ENCODE results near the gene TACC2.

Gene TACC2

DNA sequence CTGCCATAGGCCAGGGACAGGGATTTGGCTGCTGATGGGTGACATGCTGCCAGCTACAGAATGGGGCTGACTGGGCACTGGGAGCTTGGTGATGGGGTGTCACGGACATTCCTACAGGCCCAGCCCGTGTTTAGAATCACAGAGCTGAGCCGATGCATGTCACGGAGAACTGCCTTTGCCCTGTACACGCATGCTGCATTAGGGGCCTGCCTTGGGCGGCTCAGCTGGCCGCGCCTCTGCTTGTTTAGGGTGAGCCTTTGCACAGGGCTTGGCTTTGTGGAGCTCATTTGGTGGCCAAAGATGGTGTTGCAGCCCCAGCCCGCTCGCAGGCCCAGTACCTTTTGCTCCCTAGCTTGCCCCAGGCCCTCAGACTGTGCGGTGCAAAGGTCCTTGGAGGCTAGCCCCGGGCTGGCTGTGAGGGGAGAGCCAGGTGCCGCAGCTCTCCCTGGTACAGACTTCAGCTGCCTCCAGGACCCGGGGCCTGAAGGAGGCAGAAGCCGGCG is 173.8 kb downstream of the TACC2 start:
- DNase-seq (ENCODE audit: extremely low read depth, low read depth) = no peak

GRCh38 chr10:122163174-122164022 is 174.4 kb downstream of the TACC2 start:
- TF ChIP-seq CTCF (IDR thresholded peaks at IDR 0.05; ENCODE audit: low read depth, low read length) = no peak
- DNase-seq (ENCODE audit: extremely low read depth, low read depth) = no peak

More for the DNA sequence above, 173.8 kb downstream of the TACC2 start:
- TF ChIP-seq CTCF (IDR thresholded peaks at IDR 0.05; ENCODE audit: low read depth, low read length) = no peak

- TF ChIP-seq CTCF (IDR thresholded peaks at IDR 0.05; ENCODE audit: low read depth, low read length) = no peak
- no peak for DNase-seq (ENCODE audit: extremely low read depth, low read depth)
Measured at GRCh38 chr10:122164023-122164601, 175.1 kb downstream of the TACC2 start.

DNA sequence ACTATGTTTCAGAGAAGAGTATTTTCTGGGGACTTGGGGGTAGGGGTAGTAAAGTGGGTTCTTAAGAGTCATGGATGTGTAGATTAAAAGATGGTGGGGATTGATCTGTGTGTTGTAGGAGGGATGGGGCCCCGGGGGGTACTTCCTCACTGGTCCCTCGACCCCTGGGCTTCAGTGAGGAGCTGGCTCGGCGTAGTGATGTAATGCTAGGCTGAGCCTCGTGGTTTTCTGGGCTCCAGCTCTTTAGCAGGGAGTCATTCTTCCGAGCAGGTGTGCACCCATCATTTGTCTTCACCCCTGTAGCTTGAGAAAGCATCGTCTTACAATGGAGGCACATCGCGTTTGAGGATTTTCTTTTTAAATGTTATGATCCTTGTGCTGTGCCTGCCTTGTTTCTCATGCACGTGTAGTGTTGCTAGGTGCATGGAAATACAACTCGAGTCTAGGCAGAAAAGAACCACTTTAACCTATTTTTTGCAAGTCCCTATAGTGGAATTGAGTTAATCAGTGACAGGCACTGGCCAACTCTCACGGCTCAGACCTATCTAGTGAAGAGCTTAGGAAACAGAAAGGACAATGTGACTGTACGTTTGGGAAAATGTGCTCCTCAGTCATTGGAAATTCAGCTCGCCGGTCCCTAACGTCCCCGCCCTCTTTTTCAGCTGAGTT is 176.0 kb downstream of the TACC2 start:
- no peak for DNase-seq (ENCODE audit: extremely low read depth, low read depth)
- TF ChIP-seq CTCF (IDR thresholded peaks at IDR 0.05; ENCODE audit: low read depth, low read length) = no peak

DNA sequence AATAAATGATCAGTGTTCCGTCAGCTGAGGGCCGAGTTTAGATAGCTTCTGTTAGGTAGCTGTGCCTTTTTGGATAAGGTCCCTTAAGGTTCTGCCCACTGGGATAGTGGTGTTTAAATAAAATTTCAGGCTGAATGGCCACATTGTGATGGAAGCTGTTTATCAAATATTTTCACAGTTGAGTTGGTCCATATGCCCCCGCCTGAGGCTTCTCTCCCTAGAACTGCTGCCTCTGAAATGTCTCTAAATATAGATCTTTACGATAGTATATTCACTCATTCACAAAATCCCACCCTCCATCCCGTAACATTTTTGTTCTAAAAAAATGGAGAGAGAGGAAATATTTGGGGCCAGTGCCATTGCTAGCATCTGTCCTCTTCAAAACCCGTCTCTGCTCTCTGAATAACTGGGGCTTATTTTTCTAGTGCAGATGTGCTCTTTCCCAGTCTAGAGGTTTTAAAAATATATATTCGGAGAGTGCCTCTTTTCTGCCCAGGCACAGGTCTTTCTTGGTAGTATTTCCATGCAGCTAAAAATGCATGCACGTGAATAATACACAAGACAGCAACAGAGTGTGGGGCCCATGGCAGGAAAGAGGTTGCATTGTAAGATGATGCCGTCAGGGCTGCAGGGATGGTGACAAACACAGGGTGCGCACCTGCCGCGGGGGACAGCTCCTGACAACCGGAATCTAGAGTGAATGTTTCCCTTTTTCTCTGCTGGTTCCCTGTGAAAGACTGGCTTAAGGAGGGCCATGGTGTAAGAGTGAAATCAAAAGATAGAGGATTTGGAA is 176.7 kb downstream of the TACC2 start:
- DNase-seq (ENCODE audit: extremely low read depth, low read depth) = no peak
- TF ChIP-seq CTCF (IDR thresholded peaks at IDR 0.05; ENCODE audit: low read depth, low read length) = no peak

DNA sequence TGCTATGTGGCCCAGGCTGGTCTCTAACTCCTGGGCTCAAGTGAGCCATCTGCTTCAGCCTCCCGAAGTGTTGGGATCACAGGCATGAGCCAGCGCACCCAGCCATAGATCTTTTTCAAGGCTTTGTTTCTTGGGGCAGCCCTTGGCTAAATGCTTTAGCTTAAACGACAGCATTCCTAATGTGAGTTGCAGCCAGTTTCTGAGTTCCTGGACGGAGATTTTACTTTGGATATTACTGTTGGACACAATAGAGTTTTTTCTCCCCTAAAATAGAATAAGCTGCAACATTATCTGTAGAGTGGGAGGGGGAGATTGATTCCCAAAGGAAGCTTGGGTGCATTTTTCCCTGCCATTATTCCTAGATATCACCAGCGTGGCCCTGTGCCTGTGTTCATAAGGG is 179.1 kb downstream of the TACC2 start:
- TF ChIP-seq CTCF (IDR thresholded peaks at IDR 0.05; ENCODE audit: low read depth, low read length) = no peak
- DNase-seq (ENCODE audit: extremely low read depth, low read depth) = no peak

Data from AG09319 (cell line).